Thymus (tissue), 11 donors: ENCODE measurements around the gene TNRC6A. TPM values are rescaled to one million over a fixed set of nuclear protein-coding genes. Genes with fewer than 3 reads are reported as not detected.

Experiments
- DNase-seq, 9 donors: peaks; one replicate each; pipeline ENCODE4 v3.0.0-alpha.2; 2013; ENCODE audit warnings: low spot score in 9 of 9, low read depth in 6 of 9, missing footprints in 1 of 9
- H3K27ac ChIP-seq, 2 donors: one replicate each; pipeline ENCODE4 v1.5.1; 2013; ENCODE audit warnings: control low read depth in 1 of 2, low read depth in 1 of 2, low read length in 1 of 2, mild to moderate bottlenecking in 1 of 2, moderate library complexity in 1 of 2
- H3K27me3 ChIP-seq, 2 donors: one replicate each; pipeline ENCODE4 v1.5.1; 2013; ENCODE audit warnings: low read length in 1 of 2; ENCODE audit not compliant: control insufficient read depth in 2 of 2, insufficient read depth in 1 of 2
- H3K36me3 ChIP-seq, 2 donors: one replicate each; pipeline ENCODE4 v1.5.1; 2013; ENCODE audit warnings: low read length in 1 of 2, mild to moderate bottlenecking in 1 of 2, moderate library complexity in 1 of 2; ENCODE audit not compliant: control insufficient read depth in 2 of 2, insufficient read depth in 2 of 2
- H3K4me1 ChIP-seq, 2 donors: one replicate each; pipeline ENCODE4 v1.5.1; 2013; ENCODE audit warnings: low read length in 2 of 2; ENCODE audit not compliant: control insufficient read depth in 2 of 2, insufficient read depth in 2 of 2
- H3K4me3 ChIP-seq, 2 donors: one replicate each; pipeline ENCODE4 v1.5.1; 2013; ENCODE audit warnings: low read length in 2 of 2, control low read depth in 1 of 2, mild to moderate bottlenecking in 1 of 2
- H3K9me3 ChIP-seq, 2 donors: one replicate each; pipeline ENCODE4 v1.5.1; 2013; ENCODE audit warnings: low read length in 1 of 2, mild to moderate bottlenecking in 1 of 2; ENCODE audit not compliant: control insufficient read depth in 2 of 2, insufficient read depth in 1 of 2
- WGBS: extraction: QIAGEN DNeasy Blood & Tissue Kit; methylation state at CpG from one replicate; pipeline ENCODE4 v1.1.7; 2013; 5-methylcytosine and 5-hydroxymethylcytosine counted together
- polyA plus RNA-seq: library from polyadenylated mRNA; stranded (reverse); fragments of 200-250 nt; gene quantifications from one replicate; pipeline ENCODE4 v1.2.3, GENCODE V29; 2013
- total RNA-seq: library from RNA; stranded (reverse); fragments of 120-200 nt; gene quantifications from one replicate; pipeline ENCODE4 v1.2.4, GENCODE V29; 2013
- donor health status: healthy.

Gene TNRC6A
- total and polyA plus RNA-seq, 2 donors = 15.4 to 16.3 TPM

- no peak for DNase-seq
- WGBS = 97% methylated on average over 8 of the region's 8 CpGs
- peaks cover 70 to 72% of the 10 kb centered on the region in 2 donors for H3K36me3 ChIP-seq
- no peaks in the 10 kb centered on the region for H3K27me3 ChIP-seq
- no peak overlapping the region for H3K4me3 ChIP-seq
- no peaks in the 10 kb centered on the region for H3K9me3 ChIP-seq
- no peaks in the 10 kb centered on the region for H3K4me1 ChIP-seq
- H3K27ac ChIP-seq = no peak overlapping the region
These were observed 93.5 kb downstream of the TNRC6A start for GRCh38 chr16:24822974-24823373.

GRCh38 chr16:24825696-24826095, 96.2 kb downstream of the TNRC6A start:
- H3K9me3 ChIP-seq = no peaks in the 10 kb centered on the region
- 97% methylated on average over 10 of the region's 10 CpGs for WGBS
- no peaks in the 10 kb centered on the region for H3K27me3 ChIP-seq
- H3K4me3 ChIP-seq = no peak overlapping the region
- H3K4me1 ChIP-seq = no peaks in the 10 kb centered on the region
- H3K36me3 ChIP-seq = peaks cover 49 to 53% of the 10 kb centered on the region in 2 donors
- no peak for DNase-seq
- H3K27ac ChIP-seq = no peak overlapping the region

GRCh38 chr16:24826096-24826690, 96.7 kb downstream of the TNRC6A start:
- Histone ChIP-seq H3K9me3 (no peaks in the 10 kb centered on the region), H3K36me3 (peaks cover 47 to 50% of the 10 kb centered on the region in 2 donors), H3K27ac (no peak overlapping the region), H3K4me3 (no peak overlapping the region), H3K4me1 (no peaks in the 10 kb centered on the region), H3K27me3 (no peaks in the 10 kb centered on the region)
- WGBS = 94% methylated on average over 12 of the region's 12 CpGs
- no peak for DNase-seq

- Histone ChIP-seq H3K4me3 (no peak overlapping the region), H3K36me3 (peaks cover 39 to 42% of the 10 kb centered on the region in 2 donors), H3K27me3 (no peaks in the 10 kb centered on the region), H3K27ac (no peak overlapping the region), H3K9me3 (no peaks in the 10 kb centered on the region), H3K4me1 (no peaks in the 10 kb centered on the region)
- 94% methylated on average over 9 of the region's 9 CpGs for WGBS
- no peak for DNase-seq
These were observed 97.5 kb downstream of the TNRC6A start for GRCh38 chr16:24826817-24827566.

- Histone ChIP-seq H3K27me3 (no peaks in the 10 kb centered on the region), H3K9me3 (no peaks in the 10 kb centered on the region), H3K27ac (no peak overlapping the region), H3K4me1 (no peaks in the 10 kb centered on the region), H3K36me3 (peaks cover 20 to 25% of the 10 kb centered on the region in 2 donors), H3K4me3 (no peak overlapping the region)
- no peak for DNase-seq
- WGBS = 87% methylated on average over 5 of the region's 5 CpGs
These were observed 99.7 kb downstream of the TNRC6A start for GRCh38 chr16:24829153-24829552.

- Histone ChIP-seq H3K27me3 (no peaks in the 10 kb centered on the region), H3K4me3 (no peak overlapping the region), H3K36me3 (peaks cover 1 to 6% of the 10 kb centered on the region in 2 donors), H3K27ac (no peak overlapping the region), H3K9me3 (no peaks in the 10 kb centered on the region), H3K4me1 (no peaks in the 10 kb centered on the region)
- WGBS = 95% methylated on average over 6 of the region's 6 CpGs
- no peak for DNase-seq
These were observed 103.9 kb downstream of the TNRC6A start for GRCh38 chr16:24833352-24833751.

- Histone ChIP-seq H3K9me3 (no peaks in the 10 kb centered on the region), H3K4me1 (no peaks in the 10 kb centered on the region), H3K36me3 (peaks cover 0 to under 1% of the 10 kb centered on the region in 2 donors), H3K4me3 (no peak overlapping the region), H3K27me3 (no peaks in the 10 kb centered on the region), H3K27ac (no peak overlapping the region)
- WGBS = 79% methylated on average over 7 of the region's 7 CpGs
- DNase-seq = no peak
These were observed 105.2 kb downstream of the TNRC6A start for GRCh38 chr16:24834459-24835335.

GRCh38 chr16:24836836-24837235, 107.4 kb downstream of the TNRC6A start:
- Histone ChIP-seq H3K27me3 (no peaks in the 10 kb centered on the region), H3K27ac (no peak overlapping the region), H3K4me1 (no peaks in the 10 kb centered on the region), H3K36me3 (no peaks in the 10 kb centered on the region), H3K9me3 (no peaks in the 10 kb centered on the region), H3K4me3 (no peak overlapping the region)
- DNase-seq = no peak
- 97% methylated on average over 6 of the region's 6 CpGs for WGBS

- 91% methylated on average over 9 of the region's 9 CpGs for WGBS
- H3K27ac ChIP-seq = no peak overlapping the region
- no peak for DNase-seq
- H3K36me3 ChIP-seq = no peaks in the 10 kb centered on the region
- H3K4me3 ChIP-seq = no peak overlapping the region
- H3K4me1 ChIP-seq = no peaks in the 10 kb centered on the region
- no peaks in the 10 kb centered on the region for H3K9me3 ChIP-seq
- H3K27me3 ChIP-seq = no peaks in the 10 kb centered on the region
These were observed 108.5 kb downstream of the TNRC6A start for GRCh38 chr16:24837969-24838368.
